GM12873 (cell line): ENCODE data around the gene LRRIQ4.

Experiments used
- TF ChIP-seq, protein P1 (sequence below): IDR thresholded peaks from 2 replicates; pipeline ENCODE4 v1.5.1; 2012; ENCODE audit warnings: low read depth, mild to moderate bottlenecking, moderate library complexity, low read length, control low read depth; ENCODE audit not compliant: insufficient read depth; ENCODE audit errors: missing control alignments

The LRRIQ4 gene

GRCh38 chr3:169871129-169871886 is 58.6 kb downstream of the LRRIQ4 start:
- TF ChIP-seq, protein P1, sequence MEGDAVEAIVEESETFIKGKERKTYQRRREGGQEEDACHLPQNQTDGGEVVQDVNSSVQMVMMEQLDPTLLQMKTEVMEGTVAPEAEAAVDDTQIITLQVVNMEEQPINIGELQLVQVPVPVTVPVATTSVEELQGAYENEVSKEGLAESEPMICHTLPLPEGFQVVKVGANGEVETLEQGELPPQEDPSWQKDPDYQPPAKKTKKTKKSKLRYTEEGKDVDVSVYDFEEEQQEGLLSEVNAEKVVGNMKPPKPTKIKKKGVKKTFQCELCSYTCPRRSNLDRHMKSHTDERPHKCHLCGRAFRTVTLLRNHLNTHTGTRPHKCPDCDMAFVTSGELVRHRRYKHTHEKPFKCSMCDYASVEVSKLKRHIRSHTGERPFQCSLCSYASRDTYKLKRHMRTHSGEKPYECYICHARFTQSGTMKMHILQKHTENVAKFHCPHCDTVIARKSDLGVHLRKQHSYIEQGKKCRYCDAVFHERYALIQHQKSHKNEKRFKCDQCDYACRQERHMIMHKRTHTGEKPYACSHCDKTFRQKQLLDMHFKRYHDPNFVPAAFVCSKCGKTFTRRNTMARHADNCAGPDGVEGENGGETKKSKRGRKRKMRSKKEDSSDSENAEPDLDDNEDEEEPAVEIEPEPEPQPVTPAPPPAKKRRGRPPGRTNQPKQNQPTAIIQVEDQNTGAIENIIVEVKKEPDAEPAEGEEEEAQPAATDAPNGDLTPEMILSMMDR, result no peak

- TF ChIP-seq, protein P1, result no peak
These were observed 66.4 kb downstream of the LRRIQ4 start for GRCh38 chr3:169879013-169879557.

DNA sequence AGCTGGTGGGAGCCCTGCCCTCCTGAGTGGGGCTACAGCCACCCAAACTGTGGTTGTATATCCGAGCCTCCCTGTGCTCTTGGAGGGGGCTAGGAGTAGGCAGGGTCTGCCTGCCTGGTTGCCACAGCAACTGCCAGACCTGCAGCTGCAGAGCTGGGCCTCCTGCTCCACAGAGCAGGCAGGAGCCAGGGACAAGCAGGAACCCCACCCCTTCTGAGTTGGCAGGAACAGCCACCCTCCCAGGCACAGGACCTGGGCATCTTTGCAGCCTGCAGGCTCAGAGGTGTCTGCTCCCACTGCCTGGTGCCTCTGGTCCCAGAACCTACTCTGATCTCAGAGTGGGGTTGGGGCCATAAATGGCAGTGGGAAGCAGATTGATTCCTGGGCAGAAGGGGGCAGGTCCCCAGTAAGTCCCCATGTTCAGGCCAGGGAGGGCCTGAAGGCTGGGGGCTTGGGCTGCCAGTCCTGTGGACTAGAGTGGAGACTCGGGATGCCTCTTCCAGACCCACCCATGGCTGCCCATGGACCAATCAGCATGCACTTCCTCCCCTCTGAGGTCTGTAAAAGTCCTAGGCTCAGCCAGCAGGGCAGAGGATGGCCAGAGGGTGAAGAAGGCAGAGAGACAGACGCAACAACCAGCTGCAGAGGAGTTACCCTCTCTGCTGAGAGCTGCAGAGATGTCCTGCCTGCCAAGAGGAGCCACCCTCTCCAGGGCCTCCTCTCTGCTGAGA is 67.3 kb downstream of the LRRIQ4 start:
- TF ChIP-seq, protein P1, result no peak

GRCh38 chr3:169880576-169881250 is 68.0 kb downstream of the LRRIQ4 start:
- TF ChIP-seq, protein P1, result no peak

GRCh38 chr3:169886671-169887070 is 74.0 kb downstream of the LRRIQ4 start:
- TF ChIP-seq, protein P1, result no peak
